HG03097 (cell line): Measurements from ENCODE around the gene DTX2.
A peak's percentile ranks its signal among the peaks of the same experiment; 100 is the strongest.
"Not testable (repeated sequence)": the region's sequence is repeated elsewhere in the genome, so short reads cannot be mapped to it uniquely, and the experiment has no call there.

Experiments
- ATAC-seq: cut with Tn5 transposase; IDR thresholded peaks from one replicate; pipeline ENCODE4 v1.9.1; 2021; ENCODE audit not compliant: unreplicated experiment, low FRiP score

Gene DTX2

DNA sequence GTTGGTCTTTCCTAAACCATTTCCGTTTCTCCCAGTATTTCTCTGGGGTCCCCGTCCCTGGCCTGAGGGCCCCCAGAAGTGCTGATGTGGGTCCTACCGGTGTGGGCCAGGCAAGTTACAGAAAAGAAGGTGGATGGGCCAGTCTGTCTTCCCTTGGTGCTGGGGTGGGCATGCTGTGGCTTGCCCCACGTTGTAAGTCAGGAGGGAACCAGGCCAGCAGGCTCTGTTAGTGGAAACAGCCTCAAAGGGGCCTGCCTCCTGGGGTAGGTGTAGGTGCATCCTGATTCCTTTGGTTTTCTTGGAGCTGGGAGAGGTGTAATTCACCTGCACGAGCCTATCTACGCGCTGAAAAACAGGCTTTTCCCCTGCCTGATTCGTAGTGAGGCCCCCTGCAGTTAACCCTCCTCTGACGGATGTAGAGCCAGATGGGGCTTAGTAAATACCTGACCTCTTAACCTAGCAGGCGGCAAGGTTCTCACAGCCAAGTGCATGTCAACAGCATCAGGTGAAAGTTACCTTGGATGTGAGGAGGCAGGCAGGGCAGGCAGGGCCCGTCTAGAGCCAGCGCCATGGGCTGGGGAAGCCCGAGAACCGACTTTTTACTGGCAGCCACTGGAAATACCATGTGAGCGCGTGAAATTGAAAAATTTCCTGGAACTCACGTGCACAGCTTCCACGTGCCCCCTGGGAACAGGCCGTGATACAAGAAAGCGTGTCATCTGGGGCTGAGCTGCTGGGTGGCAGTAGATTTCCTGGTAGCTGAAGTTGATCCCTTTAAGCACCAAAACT, 24.5 kb downstream of the DTX2 start:
- ATAC-seq: not testable (repeated sequence)

- ATAC-seq: peak; percentile 94
These were observed 25.1 kb downstream of the DTX2 start for GRCh38 chr7:76486618-76487017.

- ATAC-seq: not testable (repeated sequence)
These were observed 26.5 kb downstream of the DTX2 start for GRCh38 chr7:76487969-76488368.

DNA sequence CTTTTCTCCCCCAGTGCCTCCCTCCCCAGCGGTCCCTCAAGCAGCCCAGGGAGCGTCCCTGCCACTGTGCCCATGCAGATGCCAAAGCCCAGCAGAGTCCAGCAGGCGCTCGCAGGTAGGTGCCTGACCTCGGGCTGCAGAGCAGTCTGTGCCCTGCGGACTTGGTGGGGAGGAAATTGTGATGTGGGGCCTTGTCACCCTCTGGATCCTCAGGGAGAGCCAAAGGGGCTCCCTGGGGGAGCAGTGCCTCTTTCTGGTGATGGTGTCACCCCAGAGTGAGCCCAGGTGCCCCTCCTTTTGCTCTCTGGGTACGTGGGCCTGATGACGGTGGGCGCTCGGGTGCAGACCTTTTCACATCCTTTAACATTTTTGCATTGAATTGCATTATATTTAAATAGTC, 30.6 kb downstream of the DTX2 start:
- ATAC-seq: not testable (repeated sequence)

GRCh38 chr7:76495717-76496116, 34.2 kb downstream of the DTX2 start:
- not testable (repeated sequence) for ATAC-seq

- ATAC-seq: not testable (repeated sequence)
These were observed 36.5 kb downstream of the DTX2 start for GRCh38 chr7:76497918-76498582.

DNA sequence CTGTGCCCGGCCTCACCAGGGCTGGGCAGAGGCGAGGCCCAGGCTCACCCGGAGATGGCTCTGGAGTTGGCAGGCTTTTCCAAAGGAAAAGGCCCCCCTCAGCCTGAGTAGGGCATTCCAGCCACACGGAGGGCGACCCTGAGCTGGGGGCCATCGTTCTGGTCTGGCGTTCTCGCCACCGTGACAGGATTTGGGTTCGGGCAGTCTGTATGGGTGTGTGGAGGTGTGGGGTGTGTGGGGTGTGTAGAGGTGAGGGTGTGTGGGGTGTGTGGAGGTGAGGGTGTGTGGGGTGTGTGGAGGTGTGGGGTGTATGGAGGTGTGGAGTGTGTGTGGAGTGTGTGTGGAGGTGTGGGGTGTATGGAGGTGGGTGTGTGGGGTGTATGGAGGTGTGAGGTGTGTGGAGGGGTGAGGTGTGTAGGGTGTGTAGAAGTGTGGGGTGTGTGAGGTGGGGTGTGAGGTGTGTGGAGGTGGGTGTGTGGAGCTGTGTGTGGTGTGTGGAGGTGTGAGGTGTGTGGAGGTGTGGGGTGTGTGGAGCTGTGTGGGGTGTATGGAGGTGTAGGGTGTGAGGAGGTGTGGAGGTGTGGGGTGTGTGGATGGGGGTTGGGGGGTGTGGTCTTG, 37.2 kb downstream of the DTX2 start:
- not testable (repeated sequence) for ATAC-seq

- ATAC-seq: not testable (repeated sequence)
These were observed 37.9 kb downstream of the DTX2 start for GRCh38 chr7:76499201-76499923.

- not testable (repeated sequence) for ATAC-seq
These were observed 38.4 kb downstream of the DTX2 start for GRCh38 chr7:76499924-76500241.

GRCh38 chr7:76502224-76502623, 40.7 kb downstream of the DTX2 start:
- not testable (repeated sequence) for ATAC-seq

DNA sequence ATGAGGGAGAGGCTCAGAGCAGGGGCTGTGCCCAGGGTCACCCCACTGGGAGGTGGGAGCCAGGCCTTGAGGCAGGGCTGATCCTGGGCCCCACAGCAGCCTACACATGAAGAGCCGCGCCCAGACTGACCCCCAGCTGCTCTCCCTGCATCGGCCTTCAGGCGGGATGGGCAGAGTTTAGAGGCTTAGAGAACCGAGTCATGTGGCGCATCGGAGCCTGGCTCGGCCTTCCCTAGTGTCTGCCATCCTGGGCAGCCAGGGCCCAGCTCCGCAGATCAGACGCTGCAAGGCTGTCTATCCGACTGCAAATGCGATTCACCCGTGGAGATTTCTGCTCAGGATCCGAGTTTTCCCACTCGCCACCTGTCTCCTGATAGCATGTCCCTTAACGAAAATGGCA, 41.3 kb downstream of the DTX2 start:
- ATAC-seq: not testable (repeated sequence)

- ATAC-seq: not testable (repeated sequence)
These were observed 41.7 kb downstream of the DTX2 start for GRCh38 chr7:76503244-76503643.

- ATAC-seq: not testable (repeated sequence)
These were observed 43.0 kb downstream of the DTX2 start for GRCh38 chr7:76504351-76505167.

- no peak for ATAC-seq
These were observed 43.9 kb downstream of the DTX2 start for GRCh38 chr7:76505168-76506080.

- ATAC-seq: no peak
These were observed 44.6 kb downstream of the DTX2 start for GRCh38 chr7:76506081-76506440.

- ATAC-seq: not testable (repeated sequence)
These were observed 45.1 kb downstream of the DTX2 start for GRCh38 chr7:76506643-76507042.

DNA sequence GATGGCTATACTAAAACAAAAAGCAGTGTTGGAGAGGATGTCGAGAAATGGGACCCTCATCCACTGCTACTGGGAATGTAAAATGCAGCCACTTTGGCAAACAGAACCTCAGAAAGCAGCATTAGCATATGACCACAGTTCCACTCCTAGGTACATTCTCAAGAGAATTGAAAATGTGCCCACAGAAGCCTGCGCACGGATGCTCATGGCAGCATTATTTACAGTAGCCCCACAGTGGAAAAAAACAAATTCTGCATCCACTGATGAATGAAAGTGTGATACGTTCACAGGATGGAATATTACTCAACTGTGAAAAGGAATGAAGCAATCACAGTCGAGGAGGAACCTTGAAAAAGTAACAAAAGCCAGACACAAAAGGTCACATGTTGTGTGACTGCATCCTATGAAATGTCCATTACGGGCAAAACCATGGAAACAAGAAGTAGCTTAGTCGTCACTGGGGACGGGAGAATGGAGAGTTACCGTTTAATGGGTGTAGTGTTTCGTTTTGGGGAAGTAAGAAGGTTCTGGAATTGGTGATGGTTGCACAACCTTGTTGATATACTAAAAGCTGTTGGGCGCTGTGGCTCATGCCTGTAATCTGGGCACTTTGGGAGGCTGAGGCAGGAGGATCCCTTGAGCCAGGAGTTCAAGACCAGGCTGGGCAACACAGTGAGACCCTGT, 46.4 kb downstream of the DTX2 start:
- no peak for ATAC-seq
